Measurements from ENCODE around the gene RIPOR2. TPM values are rescaled to one million over a fixed set of nuclear protein-coding genes. Genes with fewer than 3 reads are reported as not detected.

Gene RIPOR2
- total and polyA plus RNA-seq, 2 donors (not counting 3 experiments of a cell fraction or from before 2014, with no cell fraction given): 0.10 TPM; not detected in 1

GRCh38 chr6:24845578-24845977 lies 90.2 kb downstream of the RIPOR2 start:
- Histone ChIP-seq H3K9ac (replicated peaks; ENCODE audit: extremely low read depth, insufficient read depth, low read length) (no peak overlapping the region), H3K36me3 (ENCODE audit: control insufficient read depth in 2 of 2, extremely low read depth in 1 of 2, insufficient read depth in 2 of 2, low read length in 2 of 2) (no peaks in the 10 kb centered on the region), H3K4me2 (ENCODE audit: insufficient read depth, low read length) (no peak overlapping the region), H3K27ac (ENCODE audit: insufficient read depth, low read depth, low read length) (no peak overlapping the region), H3K4me1 (ENCODE audit: control insufficient read depth, extremely low read depth, insufficient read depth, low read length) (no peaks in the 10 kb centered on the region), H3K27me3 (ENCODE audit: control insufficient read depth in 2 of 2, insufficient read depth in 2 of 2, low read length in 2 of 2) (peaks cover 0 to 4% of the 10 kb centered on the region in 2 experiments), H3K9me1 (replicated peaks; ENCODE audit: control insufficient read depth, extremely low read depth, insufficient read depth, low read length) (no peaks in the 10 kb centered on the region), H4K20me1 (replicated peaks; ENCODE audit: control insufficient read depth, extremely low read depth, insufficient read depth, low read length) (no peaks in the 10 kb centered on the region), H3K79me2 (ENCODE audit: control insufficient read depth, insufficient read depth, low read length) (no peaks in the 10 kb centered on the region), H3K4me3 (replicated peaks in 1 of 3; ENCODE audit: insufficient read depth in 1 of 3, low read depth in 1 of 3, low read length in 3 of 3) (no peak overlapping the region), H3K9me3 (replicated peaks; ENCODE audit: control insufficient read depth, insufficient read depth, low read length) (no peaks in the 10 kb centered on the region), H2AFZ (ENCODE audit: low read depth, low read length) (no peak overlapping the region)
- ChIA-PET CTCF (interaction anchor here (1.0 to 1.5 kb wide), 2 partner anchors 10 to 173 kb away, joined by 4 to 5 read pairs; no protein-coding TSS in a partner anchor), POLR2A (no interaction called here)
- no TSS peak for BruUV-seq (replicated peaks)
- dilution Hi-C loops (cut with MboI; ENCODE audit: extremely low pct_ligation_motif_present, low sequenced_read_pairs): no loop called here
- DNase-seq (ENCODE audit: low read depth, low spot score): no peak
- TF ChIP-seq POLR2AphosphoS5 (IDR thresholded peaks at IDR 0.05; ENCODE audit: insufficient read depth, low read depth, low read length) (no peak), FOS (IDR thresholded peaks at IDR 0.05; ENCODE audit: borderline replicate concordance, insufficient read depth, low read length) (no peak), EZH2 (IDR thresholded peaks at IDR 0.05; ENCODE audit: borderline replicate concordance, low read depth, low read length, severe bottlenecking) (no peak), MYC (IDR thresholded peaks at IDR 0.05; ENCODE audit: low read depth, low read length) (no peak), CTCF (IDR thresholded peaks at IDR 0.05; ENCODE audit: extremely low read depth in 1 of 2, insufficient read depth in 1 of 2, low read depth in 1 of 2, low read length in 2 of 2) (no peak), MAX (IDR thresholded peaks at IDR 0.05; ENCODE audit: insufficient read depth, insufficient read length) (no peak), GATA2 (IDR thresholded peaks at IDR 0.05; ENCODE audit: insufficient read depth, insufficient read length, low read depth, low read length) (no peak), POLR2A (IDR thresholded peaks at IDR 0.05; ENCODE audit: low read depth, low read length) (no peak), JUN (IDR thresholded peaks at IDR 0.05; ENCODE audit: borderline replicate concordance, insufficient read depth, insufficient read length, low read depth) (no peak)
- no peak for FAIRE-seq
- intact Hi-C loops (cut with micrococcal nuclease): no loop called here

Data from endothelial cell of umbilical vein (primary cell).